Measurements from ENCODE around the gene NAB1. TPM values are rescaled to one million over a fixed set of nuclear protein-coding genes. Genes with fewer than 3 reads are reported as not detected.

The NAB1 gene
- total RNA-seq, 1 experiment from 2014 or later: 36.9 TPM

- Histone ChIP-seq H3K56ac (ENCODE audit: insufficient read length, low read depth, low read length) (no peak overlapping the region), H4K8ac (replicated peaks; ENCODE audit: insufficient read length, low read depth, low read length) (no peak overlapping the region), H3K9me3 (ENCODE audit: control insufficient read depth, low read depth, low read length) (no peaks in the 10 kb centered on the region), H2AFZ (ENCODE audit: low read length) (no peak overlapping the region), H2BK5ac (ENCODE audit: insufficient read length, low read length) (no peak overlapping the region), H3K9ac (ENCODE audit: extremely low read depth, insufficient read length, low read length) (no peak overlapping the region), H2BK20ac (ENCODE audit: low read depth, low read length, poor library complexity, severe bottlenecking) (no peak overlapping the region), H3K4me1 (ENCODE audit: insufficient read depth, low read length) (peaks cover 7% of the 10 kb centered on the region), H3K4me2 (ENCODE audit: insufficient read depth, insufficient read length, low read length) (no peak overlapping the region), H2AK5ac (ENCODE audit: insufficient read length, low read length) (no peak overlapping the region), H2BK120ac (ENCODE audit: low read depth, low read length, poor library complexity, severe bottlenecking) (no peak overlapping the region), H3K23ac (ENCODE audit: insufficient read length, low read depth, low read length) (no peak overlapping the region), H3K27ac (ENCODE audit: insufficient read length, low read depth, low read length) (no peak overlapping the region), H4K91ac (ENCODE audit: insufficient read length, low read depth, low read length) (no peak overlapping the region), H4K20me1 (ENCODE audit: control insufficient read depth, insufficient read depth, insufficient read length) (no peaks in the 10 kb centered on the region), H3K14ac (ENCODE audit: insufficient read depth, low read length) (no peak overlapping the region), H3K23me2 (ENCODE audit: insufficient read length, low read depth, low read length, poor library complexity, severe bottlenecking) (no peaks in the 10 kb centered on the region), H3K79me1 (ENCODE audit: insufficient read depth, low read depth, low read length, poor library complexity, severe bottlenecking) (peaks cover 5% of the 10 kb centered on the region), H3K79me2 (ENCODE audit: insufficient read depth, low read length) (peaks cover 7% of the 10 kb centered on the region; the same call in 1 of the 2 replicates), H4K5ac (ENCODE audit: insufficient read length, low read depth, low read length) (no peak overlapping the region), H3T11ph (ENCODE audit: low read length) (no peak overlapping the region), H3K4ac (ENCODE audit: low read depth, low read length) (no peak overlapping the region), H2BK12ac (ENCODE audit: insufficient read length, low read depth, low read length) (no peak overlapping the region), H3K18ac (ENCODE audit: insufficient read length, low read depth, low read length) (no peak overlapping the region), H3K27me3 (ENCODE audit: insufficient read depth, low read length) (no peaks in the 10 kb centered on the region), H2BK15ac (ENCODE audit: low read depth, low read length) (no peak overlapping the region)
- Mint-ChIP-seq H3K4me1 (peaks cover 18 to 24% of the 10 kb centered on the region in 2 experiments), H3K4me3 (no peak overlapping the region), H3K27me3 (ENCODE audit: low read depth) (no peaks in the 10 kb centered on the region), H3K36me3 (ENCODE audit: insufficient read depth in 1 of 3, low read depth in 3 of 3) (peaks cover 0 to 9% (median 0%) of the 10 kb centered on the region in 3 experiments; a peak in 4 of 7 replicates), H3K9me3 (no peaks in the 10 kb centered on the region), H3K27ac (peak overlapping the region in 1 of 3 experiments; percentile 10; a peak in 1 of 7 replicates)
- no peak for TF ChIP-seq CTCF (conservative IDR thresholded peaks at IDR 0.05)
- WGBS (ENCODE audit: extremely low coverage, insufficient read length, low lambda C conversion rate): no CpG with 5 or more reads among the region's 4 CpGs
- DNase-seq: no peak
Measured at GRCh38 chr2:190657474-190658255, 8.8 kb downstream of the NAB1 start.
